Measurements from ENCODE around the gene MBNL3.

- TF ChIP-seq EP300 (IDR thresholded peaks at IDR 0.05; ENCODE audit: low read depth) (no peak), CTCF (IDR thresholded peaks at IDR 0.05) (no peak)
Observed at GRCh38 chrX:132395026-132395425, 93.8 kb downstream of the MBNL3 start.
